ENCODE measurements around the gene GNG7. TPM values are rescaled to one million over a fixed set of nuclear protein-coding genes. Genes with fewer than 3 reads are reported as not detected.
"Not testable (repeated sequence)": the region's sequence is repeated elsewhere in the genome, so short reads cannot be mapped to it uniquely, and the experiment has no call there.

GNG7 gene
- total RNA-seq, 8 experiments from 2014 or later: 0.20 to 8.1 (median 1.2) TPM

DNA sequence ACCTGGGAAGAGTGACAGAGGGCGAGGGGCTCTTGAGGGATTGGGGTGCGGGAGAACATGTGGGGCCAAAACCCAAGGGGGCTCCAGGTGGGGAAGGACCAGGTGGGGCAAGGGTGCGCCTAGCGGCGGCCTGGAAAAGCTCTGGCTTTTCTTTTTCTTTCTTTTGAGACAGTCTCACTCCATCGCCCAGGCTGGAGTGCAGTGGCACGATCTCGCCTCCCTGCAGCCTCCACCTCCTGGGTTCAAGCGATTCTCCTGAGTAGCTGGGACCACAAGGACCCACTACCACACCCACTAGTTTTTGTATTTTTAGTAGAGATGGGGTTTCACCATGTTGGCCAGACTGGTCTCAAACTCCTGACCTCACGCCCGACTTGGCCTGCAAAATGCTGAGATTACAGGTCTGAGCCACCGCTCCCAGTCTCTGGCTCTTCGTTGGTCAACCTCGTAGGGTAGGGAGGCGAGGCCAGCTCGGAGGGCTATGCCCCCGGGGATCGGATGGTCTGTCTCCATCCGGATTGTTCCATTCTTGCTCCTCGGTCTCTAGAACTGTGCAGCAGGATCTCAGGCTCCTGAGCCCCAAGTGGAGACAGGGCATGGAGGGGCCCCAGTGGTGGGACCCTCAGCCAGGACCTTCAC lies 222.8 kb downstream of the GNG7 start:
- H3K4me1 ChIP-seq (replicated peaks in 1 of 2): peaks cover 8 to 23% of the 10 kb centered on the region in 2 donors
- ATAC-seq (replicated peaks in 6 of 8): peak in 1 of 8 experiments; percentile 0
- no peak overlapping the region for H3K27ac ChIP-seq
- in situ Hi-C loops (cut with MboI; ENCODE audit: low pct_unique_long_range_greater_than_20kb in 2 of 9, low sequenced_read_pairs in 9 of 9, unreplicated experiment in 9 of 9): loop anchor here in 5 of 9 experiments (10.0 to 25.0 kb wide), 4 partner anchors 108 to 135 kb away; no protein-coding TSS in a partner anchor
- no peak overlapping the region for H3K4me3 ChIP-seq
- 31 to 90% (median 48%) methylated on average over 2 to 7 of the region's 20 CpGs; no CpG with 5 or more reads in 5 of the 10 experiments for WGBS, 10 experiments

DNA sequence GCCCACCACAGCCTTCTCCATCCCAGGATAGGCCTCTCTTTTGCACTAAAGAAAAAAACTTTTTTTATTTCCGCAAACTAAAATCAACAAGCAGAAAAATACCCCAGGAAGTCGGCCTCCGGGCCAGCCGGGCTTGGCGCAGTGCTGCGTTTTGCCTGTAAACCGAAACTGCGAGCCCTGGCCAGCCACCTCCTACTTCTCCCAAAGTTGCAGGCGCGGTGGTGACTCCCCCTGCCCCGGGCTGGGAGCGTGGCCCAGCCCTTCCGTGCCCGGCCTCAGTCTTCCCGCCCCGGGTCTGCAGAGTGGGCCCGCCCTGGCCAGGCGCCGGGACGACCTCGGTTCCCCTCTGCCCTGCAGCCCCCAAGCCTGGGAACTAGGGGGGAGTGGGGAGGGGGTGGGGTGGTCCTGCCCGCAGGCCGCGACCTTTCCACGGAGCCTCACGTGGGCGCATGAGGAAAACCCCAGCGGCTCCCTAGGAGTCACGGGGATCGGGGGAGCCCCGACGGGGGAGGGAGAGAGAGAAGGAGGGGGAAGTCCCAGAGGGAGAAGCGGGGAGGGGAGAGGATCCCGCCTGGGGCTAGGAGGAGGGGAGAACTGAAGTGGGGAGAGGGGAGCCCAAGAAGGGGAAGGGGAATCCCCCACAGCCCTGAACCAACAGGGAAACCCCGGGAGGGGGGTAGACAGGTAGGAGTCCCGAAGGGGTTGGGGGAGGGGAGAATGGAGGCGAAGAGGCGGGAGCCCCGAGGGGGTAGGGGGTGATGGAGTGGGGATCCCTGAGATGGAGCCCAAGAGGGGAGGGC lies 223.5 kb downstream of the GNG7 start:
- WGBS, 10 experiments: 11% methylated on average over 8 of the region's 39 CpGs; no CpG with 5 or more reads in 9 of the 10 experiments
- in situ Hi-C loops (cut with MboI; ENCODE audit: low pct_unique_long_range_greater_than_20kb in 2 of 9, low sequenced_read_pairs in 9 of 9, unreplicated experiment in 9 of 9): loop anchor here in 5 of 9 experiments (10.0 to 25.0 kb wide), 4 partner anchors 108 to 136 kb away; no protein-coding TSS in a partner anchor
- Histone ChIP-seq H3K4me1 (replicated peaks in 1 of 2) (peaks cover 8 to 23% of the 10 kb centered on the region in 2 donors), H3K27ac (no peak overlapping the region), H3K4me3 (peak overlapping the region in 1 of 5 donors; percentile 95)
- peak in 5 of 8 experiments; percentile 1 to 16 (median 10) for ATAC-seq (replicated peaks in 6 of 8)

DNA sequence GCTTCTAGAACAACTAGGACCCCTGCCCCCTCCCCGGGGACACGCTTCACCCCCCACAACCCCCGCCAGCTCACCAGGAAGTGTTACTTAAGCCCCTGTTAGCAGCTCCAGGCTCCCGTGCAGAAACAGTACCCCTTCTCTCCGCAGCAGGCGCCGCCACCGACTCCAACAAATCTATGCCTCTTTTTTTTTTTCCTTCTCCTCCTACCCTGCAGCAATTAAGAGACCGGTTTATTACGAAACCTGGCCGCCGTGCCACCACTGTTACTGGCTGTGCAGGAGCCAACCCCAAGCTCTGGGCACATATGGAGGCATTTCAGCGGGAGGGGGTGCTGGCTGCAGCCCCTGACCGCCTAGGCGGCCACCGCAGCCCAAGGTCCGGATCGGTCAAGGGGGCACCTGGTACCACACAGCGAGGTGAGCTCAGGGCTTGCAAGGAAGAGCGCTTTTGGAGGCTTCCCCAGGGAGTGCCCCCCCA lies 224.2 kb downstream of the GNG7 start:
- WGBS, 10 experiments: 0 to 15% (median 14%) methylated on average over 3 to 13 of the region's 20 CpGs; no CpG with 5 or more reads in 6 of the 10 experiments
- H3K4me3 ChIP-seq: peak overlapping the region in 2 of 5 donors; percentile 94 to 95
- ATAC-seq (replicated peaks in 6 of 8): peak in 4 of 8 experiments; percentile 0 to 4 (median 0)
- no peak overlapping the region for H3K27ac ChIP-seq
- in situ Hi-C loops (cut with MboI; ENCODE audit: low pct_unique_long_range_greater_than_20kb in 2 of 9, low sequenced_read_pairs in 9 of 9, unreplicated experiment in 9 of 9): loop anchor here in 5 of 9 experiments (10.0 to 25.0 kb wide), 4 partner anchors 109 to 136 kb away; no protein-coding TSS in a partner anchor
- peaks cover 8 to 23% of the 10 kb centered on the region in 2 donors for H3K4me1 ChIP-seq (replicated peaks in 1 of 2)

DNA sequence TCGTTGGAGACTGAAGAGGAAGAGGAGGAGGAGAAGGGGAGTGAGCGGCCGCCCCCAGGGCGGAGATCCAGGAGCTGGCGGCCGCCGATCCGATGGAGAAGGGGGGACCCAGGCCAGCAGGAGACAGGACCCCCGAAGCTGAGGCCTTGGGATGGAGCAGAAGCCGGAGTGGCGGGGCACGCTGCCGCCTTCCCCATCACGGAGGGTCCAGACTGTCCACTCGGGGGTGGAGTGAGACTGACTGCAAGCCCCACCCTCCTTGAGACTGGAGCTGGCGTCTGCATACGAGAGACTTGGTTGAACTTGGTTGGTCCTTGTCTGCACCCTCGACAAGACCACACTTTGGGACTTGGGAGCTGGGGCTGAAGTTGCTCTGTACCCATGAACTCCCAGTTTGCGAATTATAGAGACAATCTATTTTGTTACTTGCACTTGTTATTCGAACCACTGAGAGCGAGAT lies 224.7 kb downstream of the GNG7 start:
- ATAC-seq (replicated peaks in 6 of 8): peak in 2 of 8 experiments; percentile 1
- Histone ChIP-seq H3K4me1 (replicated peaks in 1 of 2) (peaks cover 8 to 23% of the 10 kb centered on the region in 2 donors), H3K27ac (no peak overlapping the region), H3K4me3 (peak overlapping the region in 3 of 5 donors; percentile 55 to 95 (median 94))
- in situ Hi-C loops (cut with MboI; ENCODE audit: low pct_unique_long_range_greater_than_20kb in 2 of 9, low sequenced_read_pairs in 9 of 9, unreplicated experiment in 9 of 9): loop anchor here in 5 of 9 experiments (10.0 to 25.0 kb wide), 4 partner anchors 110 to 137 kb away; no protein-coding TSS in a partner anchor
- 0 to 47% (median 13%) methylated on average over 4 to 13 of the region's 21 CpGs; no CpG with 5 or more reads in 5 of the 10 experiments for WGBS, 10 experiments

DNA sequence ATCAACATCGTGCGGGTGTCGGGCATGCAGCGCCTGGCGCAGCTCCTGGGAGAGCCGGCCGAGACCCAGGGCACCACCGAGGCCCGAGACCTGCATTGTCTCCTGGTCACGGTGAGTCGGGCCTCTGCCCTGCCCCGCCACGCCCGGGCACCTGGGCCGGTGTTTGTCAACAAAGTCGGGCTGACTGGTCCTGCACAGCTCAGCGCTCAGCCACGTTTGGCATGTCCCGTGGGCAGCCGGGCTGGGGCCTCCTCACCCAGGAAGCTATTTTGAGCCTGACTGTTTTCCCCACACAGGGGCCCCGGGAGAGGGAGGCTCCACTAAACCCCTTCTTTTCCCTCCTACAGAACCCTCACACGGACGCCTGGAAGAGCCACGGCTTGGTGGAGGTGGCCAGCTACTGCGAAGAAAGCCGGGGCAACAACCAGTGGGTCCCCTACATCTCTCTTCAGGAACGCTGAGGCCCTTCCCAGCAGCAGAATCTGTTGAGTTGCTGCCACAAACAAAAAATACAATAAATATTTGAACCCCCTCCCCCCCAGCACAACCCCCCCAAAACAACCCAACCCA lies 225.3 kb downstream of the GNG7 start:
- Histone ChIP-seq H3K27ac (no peak overlapping the region), H3K4me1 (replicated peaks in 1 of 2) (peaks cover 8 to 23% of the 10 kb centered on the region in 2 donors), H3K4me3 (peak overlapping the region; percentile 27 to 95 (median 55))
- peak in 4 of 8 experiments; percentile 0 to 3 (median 0) for ATAC-seq (replicated peaks in 6 of 8)
- 0 to 3% (median 0%) methylated on average over 1 to 7 of the region's 27 CpGs; no CpG with 5 or more reads in 5 of the 10 experiments for WGBS, 10 experiments
- in situ Hi-C loops (cut with MboI; ENCODE audit: low pct_unique_long_range_greater_than_20kb in 2 of 9, low sequenced_read_pairs in 9 of 9, unreplicated experiment in 9 of 9): loop anchor here in 5 of 9 experiments (10.0 to 25.0 kb wide), 4 partner anchors 110 to 138 kb away; no protein-coding TSS in a partner anchor

DNA sequence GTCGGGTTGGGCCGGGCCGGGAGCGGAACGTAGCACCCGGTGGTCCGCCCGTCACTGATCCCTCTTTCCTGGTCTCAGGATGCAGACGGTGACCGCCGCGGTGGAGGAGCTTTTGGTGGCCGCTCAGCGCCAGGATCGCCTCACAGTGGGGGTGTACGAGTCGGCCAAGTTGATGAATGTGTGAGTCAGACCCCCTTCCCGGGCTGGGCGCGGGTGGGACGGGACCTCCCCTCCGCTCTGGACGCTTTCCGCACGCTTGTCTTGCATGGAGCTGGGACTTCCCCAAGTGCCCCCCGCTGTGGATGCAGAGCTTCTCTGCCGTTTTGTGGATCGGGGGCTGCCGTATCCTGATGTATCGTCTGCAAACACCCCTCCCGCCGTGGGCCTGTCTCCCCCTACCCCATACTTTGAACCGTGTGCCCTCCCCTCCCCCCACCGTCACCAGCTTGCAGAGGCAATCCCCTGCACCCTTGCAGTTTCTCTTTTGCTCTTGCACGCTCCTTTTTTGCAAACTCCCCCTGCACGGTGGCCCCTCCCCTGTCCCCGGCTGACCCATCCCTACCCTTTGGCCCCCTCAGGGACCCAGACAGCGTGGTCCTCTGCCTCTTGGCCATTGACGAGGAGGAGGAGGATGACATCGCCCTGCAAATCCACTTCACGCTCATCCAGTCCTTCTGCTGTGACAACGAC lies 225.9 kb downstream of the GNG7 start:
- peak overlapping the region in 1 of 2 donors; percentile 18 for H3K27ac ChIP-seq
- WGBS, 10 experiments: 0% methylated on average over 2 of the region's 42 CpGs; no CpG with 5 or more reads in 9 of the 10 experiments
- in situ Hi-C loops (cut with MboI; ENCODE audit: low pct_unique_long_range_greater_than_20kb in 2 of 9, low sequenced_read_pairs in 9 of 9, unreplicated experiment in 9 of 9): loop anchor here in 5 of 9 experiments (10.0 to 25.0 kb wide), 4 partner anchors 111 to 138 kb away; no protein-coding TSS in a partner anchor
- peaks cover 8 to 23% of the 10 kb centered on the region in 2 donors for H3K4me1 ChIP-seq (replicated peaks in 1 of 2)
- peak in 6 of 8 experiments; percentile 1 to 32 (median 26) for ATAC-seq (replicated peaks in 6 of 8)
- H3K4me3 ChIP-seq: peak overlapping the region; percentile 27 to 95 (median 55)

DNA sequence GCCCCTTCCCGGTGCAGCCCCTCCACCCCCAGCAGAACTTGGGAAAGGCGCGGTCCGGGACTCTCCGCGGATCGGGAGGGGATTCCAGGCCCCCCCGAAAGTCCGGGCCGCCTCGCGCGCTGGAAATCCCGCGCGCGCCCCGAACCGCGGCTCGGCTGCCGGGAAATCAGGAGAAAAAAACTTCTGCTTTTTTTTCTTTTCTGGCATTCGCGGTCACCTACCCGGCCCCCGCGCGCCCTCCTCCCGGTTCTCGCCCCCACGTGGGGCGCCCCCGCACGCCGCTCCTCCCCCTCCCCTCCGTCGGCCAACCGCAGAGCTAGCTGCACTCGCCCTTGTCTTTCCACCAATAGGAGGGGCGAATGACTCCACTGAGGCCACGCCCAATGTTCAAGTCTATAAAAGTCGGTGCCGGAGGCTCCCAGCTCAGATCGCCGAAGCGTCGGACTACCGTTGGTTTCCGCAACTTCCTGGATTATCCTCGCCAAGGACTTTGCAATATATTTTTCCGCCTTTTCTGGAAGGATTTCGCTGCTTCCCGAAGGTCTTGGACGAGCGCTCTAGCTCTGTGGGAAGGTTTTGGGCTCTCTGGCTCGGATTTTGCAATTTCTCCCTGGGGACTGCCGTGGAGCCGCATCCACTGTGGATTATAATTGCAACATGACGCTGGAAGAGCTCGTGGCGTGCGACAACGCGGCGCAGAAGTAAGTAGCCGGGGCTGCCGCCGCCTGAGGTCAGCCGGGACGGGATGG lies 226.6 kb downstream of the GNG7 start, which contains the start of gene GADD45B:
GADD45B (plus strand) TSS at position 426 of the 749 bp plus-strand sequence; CDS start at position 658, 232 bp downstream.
- 0 to 3% (median 0%) methylated on average over 2 to 21 of the region's 70 CpGs; no CpG with 5 or more reads in 3 of the 10 experiments for WGBS, 10 experiments
- H3K4me1 ChIP-seq (replicated peaks in 1 of 2): peaks cover 8 to 23% of the 10 kb centered on the region in 2 donors
- in situ Hi-C loops (cut with MboI; ENCODE audit: low pct_unique_long_range_greater_than_20kb in 2 of 9, low sequenced_read_pairs in 9 of 9, unreplicated experiment in 9 of 9): loop anchor here in 5 of 9 experiments (10.0 to 25.0 kb wide), 4 partner anchors 111 to 139 kb away; no protein-coding TSS in a partner anchor
- H3K27ac ChIP-seq: peak within 1 kb of the TSS in 1 of 2 donors; percentile 18
- peak; percentile 4 to 61 (median 48) for ATAC-seq (replicated peaks in 6 of 8)
- H3K4me3 ChIP-seq: peak within 1 kb of the TSS; percentile 27 to 95 (median 55)

DNA sequence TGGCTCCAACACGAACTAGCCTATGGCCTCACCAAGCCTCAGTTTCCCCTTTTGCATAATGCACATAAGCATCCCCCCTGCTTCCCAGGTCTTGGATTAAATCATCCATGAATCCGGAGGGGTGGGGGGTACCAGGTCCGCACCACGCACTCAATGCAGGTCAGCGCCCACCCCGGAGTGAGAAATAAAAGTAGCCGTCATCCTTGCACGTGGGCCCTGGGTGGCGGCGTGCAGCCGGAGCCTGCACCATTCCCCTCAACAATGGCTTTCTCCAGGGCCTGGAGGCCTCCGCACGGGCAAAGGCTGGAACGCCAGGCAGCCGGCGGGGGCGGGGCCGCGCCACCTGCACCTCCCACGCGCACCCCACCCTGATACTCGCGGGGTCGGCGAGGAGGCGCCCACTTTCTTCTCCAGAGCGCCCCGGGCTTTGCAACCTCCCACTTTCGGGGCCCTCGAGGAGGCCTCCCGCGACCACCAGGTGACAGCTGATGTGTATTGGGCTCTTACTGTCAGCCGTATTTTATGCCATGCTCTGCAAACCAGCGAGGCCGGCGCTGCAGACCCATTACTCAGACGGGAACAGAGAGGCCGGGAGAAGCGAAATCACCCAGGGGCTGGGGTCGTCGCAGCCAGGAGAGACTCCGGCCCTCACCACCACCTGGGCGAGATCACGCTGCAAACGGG lies 227.3 kb downstream of the GNG7 start:
- in situ Hi-C loops (cut with MboI; ENCODE audit: low pct_unique_long_range_greater_than_20kb in 2 of 9, low sequenced_read_pairs in 9 of 9, unreplicated experiment in 9 of 9): loop anchor here in 5 of 9 experiments (10.0 to 25.0 kb wide), 4 partner anchors 112 to 140 kb away; no protein-coding TSS in a partner anchor

DNA sequence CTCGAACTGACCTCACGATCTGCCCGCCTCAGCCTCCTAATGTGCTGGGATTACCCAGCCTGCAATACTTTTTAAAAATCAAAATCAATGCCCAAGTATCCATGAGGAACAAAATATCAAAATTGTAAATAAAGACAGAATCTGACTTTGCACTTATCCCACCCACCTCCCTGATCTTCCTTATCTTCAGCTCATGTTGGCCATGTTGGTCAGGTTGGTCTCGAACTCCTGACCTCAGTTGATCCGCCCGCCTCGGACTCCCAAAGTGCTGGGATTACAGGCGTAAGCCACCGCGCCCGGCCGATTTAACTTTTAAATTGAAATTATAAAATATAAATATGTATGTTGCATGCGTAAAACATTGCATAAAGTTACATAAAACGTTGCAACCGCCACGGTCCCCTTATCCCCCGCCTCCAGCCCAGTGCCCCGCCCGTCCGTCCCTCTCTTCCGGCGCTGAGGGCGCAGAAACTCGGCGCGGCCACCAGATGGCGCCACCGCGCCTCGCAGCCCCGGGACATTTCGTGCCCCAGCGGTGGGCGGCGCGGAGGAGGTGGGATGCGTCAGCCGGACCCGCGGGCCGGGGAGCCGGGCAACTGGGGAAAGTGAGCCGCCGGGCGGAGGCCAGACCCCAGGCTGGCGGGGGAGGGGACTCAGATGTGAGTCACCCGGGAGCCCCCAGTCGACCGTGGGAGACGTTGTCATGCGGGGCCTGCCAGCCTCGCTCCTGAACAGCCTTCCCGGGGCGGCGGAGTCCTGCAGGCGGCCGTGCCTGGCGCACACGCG lies 228.1 kb downstream of the GNG7 start:
- ATAC-seq (replicated peaks in 6 of 8): peak; percentile 4 to 69 (median 57)
- Histone ChIP-seq H3K4me1 (replicated peaks in 1 of 2) (peaks cover 8 to 23% of the 10 kb centered on the region in 2 donors), H3K4me3 (peak overlapping the region in 4 of 5 donors; percentile 6 to 95 (median 74)), H3K27ac (peak overlapping the region in 1 of 2 donors; percentile 5)
- 0 to 89% (median 32%) methylated on average over 1 to 13 of the region's 60 CpGs; no CpG with 5 or more reads in 2 of the 10 experiments for WGBS, 10 experiments
- in situ Hi-C loops (cut with MboI; ENCODE audit: low pct_unique_long_range_greater_than_20kb in 2 of 9, low sequenced_read_pairs in 9 of 9, unreplicated experiment in 9 of 9): loop anchor here in 6 of 9 experiments (10.0 to 25.0 kb wide), 4 partner anchors 113 to 140 kb away; no protein-coding TSS in a partner anchor

More for the DNA sequence above, 227.3 kb downstream of the GNG7 start:
- Histone ChIP-seq H3K4me1 (replicated peaks in 1 of 2) (peaks cover 8 to 23% of the 10 kb centered on the region in 2 donors), H3K27ac (peak overlapping the region in 1 of 2 donors; percentile 5), H3K4me3 (peak overlapping the region; percentile 27 to 95 (median 55))
- peak in 7 of 8 experiments; percentile 1 to 62 (median 42) for ATAC-seq (replicated peaks in 6 of 8)
- WGBS, 10 experiments: 0 to 3% (median 1%) methylated on average over 3 to 14 of the region's 45 CpGs; no CpG with 5 or more reads in 5 of the 10 experiments

DNA sequence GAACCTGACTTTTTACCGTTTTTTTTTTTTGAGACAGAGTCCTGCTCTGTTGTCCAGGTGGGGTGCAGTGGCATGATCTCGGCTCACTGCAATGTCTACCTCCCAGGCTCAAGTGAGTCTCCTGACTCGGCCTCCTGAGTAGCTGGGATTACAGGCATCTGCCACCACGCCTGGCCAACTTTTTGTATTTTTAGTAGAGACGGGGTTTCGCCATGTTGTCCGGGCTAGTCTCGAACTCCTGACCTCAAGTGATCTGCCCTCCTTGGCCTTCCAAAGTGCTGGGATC lies 232.6 kb downstream of the GNG7 start:
- H3K27ac ChIP-seq: peak overlapping the region in 1 of 2 donors; percentile 30
- not testable (repeated sequence) for H3K4me3 ChIP-seq; H3K4me1 ChIP-seq (replicated peaks in 1 of 2); ATAC-seq (replicated peaks in 6 of 8)
- in situ Hi-C loops (cut with MboI; ENCODE audit: low pct_unique_long_range_greater_than_20kb in 2 of 9, low sequenced_read_pairs in 9 of 9, unreplicated experiment in 9 of 9): loop anchor here in 5 of 9 experiments (10.0 to 25.0 kb wide), 3 partner anchors 117 to 145 kb away; no protein-coding TSS in a partner anchor
- 0 to 100% (median 95%) methylated on average over 1 to 4 of the region's 8 CpGs; no CpG with 5 or more reads in 5 of the 10 experiments for WGBS, 10 experiments
